OCI-LY7 (cell line): Measurements from ENCODE around the gene KHK. TPM values are rescaled to one million over a fixed set of nuclear protein-coding genes. Genes with fewer than 3 reads are reported as not detected.

Experiments
- BruUV-seq: library from RNA; stranded (reverse); fragments of 400-500 nt; replicated peaks from 2 replicates; lab custom pipeline; 2021; lab: Mats Ljungman, UMichigan
- CTCF ChIA-PET: fragments of 300-600 bp; sonication (Branson Sonifier 250); formaldehyde crosslinking; loops from one replicate; lab custom pipeline; 2022; ENCODE audit warnings: antibody characterized with exemption; ENCODE audit not compliant: unreplicated experiment; lab: Charles Lee
- POLR2A ChIA-PET: fragments of 300-600 bp; sonication (Branson Sonifier 250); formaldehyde crosslinking; loops from one replicate; lab custom pipeline; 2022; ENCODE audit warnings: antibody characterized with exemption; lab: Charles Lee
- DNase-seq: peaks from one replicate; pipeline ENCODE4 v3.0.0-alpha.2; 2015; ENCODE audit warnings: low spot score
- H2AFZ ChIP-seq: fragments of 200-600 bp; sonication (generic), shearing (Covaris generic); 2 replicates; pipeline ENCODE4 v1.6.1; 2014; ENCODE audit warnings: mild to moderate bottlenecking, antibody characterized with exemption, low read length, moderate library complexity
- H3K27ac ChIP-seq: fragments of 200-600 bp; sonication (generic); 2 replicates; pipeline ENCODE4 v1.5.1; 2014; ENCODE audit warnings: mixed run types, low read depth, mild to moderate bottlenecking, moderate library complexity, low read length, inconsistent platforms; ENCODE audit not compliant: poor library complexity, severe bottlenecking
- H3K36me3 ChIP-seq: fragments of 200-600 bp; sonication (generic); 2 replicates; pipeline ENCODE4 v1.6.1; 2014; ENCODE audit warnings: mild to moderate bottlenecking, antibody characterized with exemption, low read length, moderate library complexity, mixed read lengths; ENCODE audit not compliant: insufficient read depth
- H3K4me1 ChIP-seq: fragments of 200-600 bp; sonication (generic); 2 replicates; pipeline ENCODE4 v1.5.1; 2014; ENCODE audit warnings: mild to moderate bottlenecking, low read length; ENCODE audit not compliant: insufficient read depth, poor library complexity, severe bottlenecking
- H3K4me2 ChIP-seq: fragments of 200-600 bp; sonication (generic); 2 replicates; pipeline ENCODE4 v1.6.1; 2014; ENCODE audit warnings: mild to moderate bottlenecking, low read length
- H3K4me3 ChIP-seq: fragments of 200-600 bp; sonication (generic); 2 replicates; pipeline ENCODE4 v1.5.1; 2014; ENCODE audit warnings: mild to moderate bottlenecking, low read depth, low read length; ENCODE audit not compliant: poor library complexity, severe bottlenecking
- H3K79me2 ChIP-seq: fragments of 200-600 bp; sonication (generic); 2 replicates; pipeline ENCODE4 v1.6.1; 2016; ENCODE audit warnings: low read depth, mild to moderate bottlenecking, low read length, moderate library complexity, mixed read lengths; ENCODE audit not compliant: insufficient read depth
- H3K9me2 ChIP-seq: fragments of 200-600 bp; sonication (generic); 2 replicates; pipeline ENCODE4 v1.6.1; 2016; ENCODE audit warnings: mild to moderate bottlenecking, low read length, mixed read lengths; ENCODE audit not compliant: insufficient read depth
- H3K9me3 ChIP-seq: fragments of 200-600 bp; sonication (generic); 2 replicates; pipeline ENCODE4 v1.6.1; 2014; ENCODE audit warnings: mild to moderate bottlenecking, mixed run types, low read length, mixed read lengths
- H4K20me1 ChIP-seq: fragments of 200-600 bp; sonication (generic); 2 replicates; pipeline ENCODE4 v1.6.1; 2014; ENCODE audit warnings: mild to moderate bottlenecking, antibody characterized with exemption, low read length, moderate library complexity, mixed read lengths; ENCODE audit not compliant: insufficient read depth
- CTCF ChIP-seq: fragments of 200-600 bp; sonication (generic); conservative IDR thresholded peaks from 2 replicates; pipeline ENCODE4 v1.5.1; 2014; ENCODE audit warnings: mild to moderate bottlenecking, antibody characterized with exemption, low read length, moderate library complexity, mixed read lengths
- EZH2phosphoT487 ChIP-seq: fragments of 200-600 bp; sonication (generic); IDR thresholded peaks from 2 replicates; pipeline ENCODE4 v1.6.1; 2018; ENCODE audit warnings: low read depth, borderline replicate concordance, mild to moderate bottlenecking, mixed run types, antibody characterized with exemption, low read length, moderate library complexity, mixed read lengths
- intact Hi-C: fragments of 100-400 bp; cut with micrococcal nuclease; formaldehyde crosslinking; loops from one replicate; pipeline ENCODE4 v1.10.0; 2022; ENCODE audit not compliant: unreplicated experiment
- total RNA-seq, 2 experiments: library from RNA; depleted of rRNA in 1 of 2; stranded (reverse); fragments of >200 nt in 1 of 2; shearing (Covaris generic) in 1 of 2; gene quantifications; 2 replicates each; pipeline ENCODE4 v1.2.3, GENCODE V29; 2014 to 2022

KHK gene
- total RNA-seq, 2 experiments from 2014 or later: 9.7 to 17.9 TPM

- BruUV-seq: no TSS peak
- Histone ChIP-seq H2AFZ (no peak overlapping the region), H3K4me3 (no peak overlapping the region), H4K20me1 (no peaks in the 10 kb centered on the region), H3K27ac (no peak overlapping the region), H3K4me1 (peaks cover 25% of the 10 kb centered on the region), H3K9me2 (no peaks in the 10 kb centered on the region), H3K79me2 (no peaks in the 10 kb centered on the region), H3K9me3 (no peaks in the 10 kb centered on the region), H3K36me3 (peaks cover 81% of the 10 kb centered on the region), H3K4me2 (no peak overlapping the region)
- no peak for DNase-seq
- ChIA-PET POLR2A (interaction anchor here (1.3 to 1.7 kb wide), 2 partner anchors 10 to 42 kb away, joined by 4 to 9 read pairs; no protein-coding TSS in a partner anchor), CTCF (no interaction called here)
- intact Hi-C loops: no loop called here
- TF ChIP-seq EZH2phosphoT487 (no peak), CTCF (no peak)
Measured at GRCh38 chr2:27040282-27040681, 46.3 kb upstream of the KHK start.

GRCh38 chr2:27041752-27042151 lies 44.8 kb upstream of the KHK start:
- Histone ChIP-seq H3K36me3 (peaks cover 66% of the 10 kb centered on the region), H2AFZ (no peak overlapping the region), H3K4me1 (peaks cover 25% of the 10 kb centered on the region), H4K20me1 (no peaks in the 10 kb centered on the region), H3K79me2 (no peaks in the 10 kb centered on the region), H3K9me3 (no peaks in the 10 kb centered on the region), H3K4me3 (peak overlapping the region; percentile 6), H3K27ac (peak overlapping the region; percentile 76), H3K9me2 (no peaks in the 10 kb centered on the region), H3K4me2 (peak overlapping the region; percentile 49)
- BruUV-seq: no TSS peak
- DNase-seq: no peak
- intact Hi-C loops: no loop called here
- POLR2A ChIA-PET: interaction anchor here (1.7 kb wide), 1 partner anchor 9 kb away, joined by 9 read pairs; no protein-coding TSS in a partner anchor
- TF ChIP-seq EZH2phosphoT487: no peak
- no peak for TF ChIP-seq CTCF
- CTCF ChIA-PET: no interaction called here

GRCh38 chr2:27042159-27042661 lies 44.4 kb upstream of the KHK start:
- Histone ChIP-seq H3K4me3 (no peak overlapping the region), H3K27ac (peak overlapping the region; percentile 76), H2AFZ (no peak overlapping the region), H3K4me1 (peaks cover 25% of the 10 kb centered on the region), H3K9me2 (no peaks in the 10 kb centered on the region), H3K4me2 (peak overlapping the region; percentile 49; the same call in 1 of the 2 replicates), H3K9me3 (no peaks in the 10 kb centered on the region), H4K20me1 (no peaks in the 10 kb centered on the region), H3K79me2 (no peaks in the 10 kb centered on the region), H3K36me3 (peaks cover 61% of the 10 kb centered on the region)
- POLR2A ChIA-PET: interaction anchor here (1.7 kb wide), 1 partner anchor 8 kb away, joined by 9 read pairs; no protein-coding TSS in a partner anchor
- CTCF ChIA-PET: no interaction called here
- no TSS peak for BruUV-seq
- TF ChIP-seq CTCF: no peak
- no peak for TF ChIP-seq EZH2phosphoT487
- intact Hi-C loops: no loop called here
- DNase-seq: peak; percentile 62
